Activated T-helper 1 cell treated with anti-CD3 and anti-CD28 coated beads, Interleukin-12 subunit alpha, Interleukin-12 subunit beta, Interleukin-2, Interleukin-4 antibody, amounts not matched to agents 30 ng/mL and 10 ng/mL and 1 ng/mL, durations not matched to agents 14 hours and 24 hours and 36 hours (primary cell): Measurements from ENCODE around the gene CASP3. TPM values are rescaled to one million over a fixed set of nuclear protein-coding genes. Genes with fewer than 3 reads are reported as not detected.
"Not testable (repeated sequence)": the region's sequence is repeated elsewhere in the genome, so short reads cannot be mapped to it uniquely, and the experiment has no call there.

Experiments
- DNase-seq: peaks from one replicate; pipeline ENCODE4 v3.0.0; 2021; ENCODE audit warnings: low spot score
- H3K27ac Mint-ChIP-seq: one replicate; pipeline ENCODE4 v1.8.0; 2021; ENCODE audit warnings: mild to moderate bottlenecking, mixed read lengths
- H3K27me3 Mint-ChIP-seq: one replicate; pipeline ENCODE4 v1.8.0; 2022; ENCODE audit warnings: mild to moderate bottlenecking, moderate library complexity, mixed read lengths; ENCODE audit not compliant: insufficient read depth
- H3K36me3 Mint-ChIP-seq: one replicate; pipeline ENCODE4 v1.8.0; 2021; ENCODE audit warnings: low read depth, mixed read lengths
- H3K4me1 Mint-ChIP-seq: one replicate; pipeline ENCODE4 v1.8.0; 2021; ENCODE audit warnings: low read depth, mixed read lengths
- H3K4me3 Mint-ChIP-seq: one replicate; pipeline ENCODE4 v1.8.0; 2021; ENCODE audit warnings: mild to moderate bottlenecking, moderate library complexity, mixed read lengths
- H3K9me3 Mint-ChIP-seq: one replicate; pipeline ENCODE4 v1.8.0; 2021; ENCODE audit warnings: mixed read lengths
- intact Hi-C: fragments of 100-400 bp; cut with micrococcal nuclease; formaldehyde crosslinking; loops from one replicate; pipeline ENCODE4 v1.15.1; 2024
- total RNA-seq: library from RNA; stranded (reverse); gene quantifications from 2 replicates; pipeline ENCODE4 v1.2.3, GENCODE V29; 2022

The CASP3 gene
- total RNA-seq, 1 donor from 2014 or later: 116 TPM

- intact Hi-C loops: no loop called here
- Mint-ChIP-seq H3K4me1 (no peaks in the 10 kb centered on the region), H3K9me3 (peaks cover 21% of the 10 kb centered on the region), H3K36me3 (peaks cover 25% of the 10 kb centered on the region), H3K4me3 (no peak overlapping the region), H3K27me3 (no peaks in the 10 kb centered on the region), H3K27ac (no peak overlapping the region)
- DNase-seq: no peak
Observed at GRCh38 chr4:184617600-184618196, 31.5 kb downstream of the CASP3 start.

GRCh38 chr4:184616633-184617551 is 32.4 kb downstream of the CASP3 start:
- Mint-ChIP-seq H3K4me1 (no peaks in the 10 kb centered on the region), H3K27me3 (no peaks in the 10 kb centered on the region), H3K4me3 (no peak overlapping the region), H3K9me3 (peaks cover 21% of the 10 kb centered on the region), H3K36me3 (peaks cover 19% of the 10 kb centered on the region), H3K27ac (no peak overlapping the region)
- intact Hi-C loops: no loop called here
- DNase-seq: no peak

GRCh38 chr4:184616168-184616567 is 33.1 kb downstream of the CASP3 start:
- intact Hi-C loops, H3K27ac Mint-ChIP-seq: not testable (repeated sequence)

GRCh38 chr4:184614509-184614908 is 34.7 kb downstream of the CASP3 start:
- Mint-ChIP-seq H3K36me3 (peaks cover 10% of the 10 kb centered on the region), H3K27me3 (no peaks in the 10 kb centered on the region), H3K27ac (no peak overlapping the region), H3K9me3 (peaks cover 21% of the 10 kb centered on the region), H3K4me1 (no peaks in the 10 kb centered on the region), H3K4me3 (no peak overlapping the region)
- intact Hi-C loops: no loop called here
- no peak for DNase-seq

More at GRCh38 chr4:184616168-184616567, 33.1 kb downstream of the CASP3 start:
- DNase-seq, H3K4me3 Mint-ChIP-seq, H3K27me3 Mint-ChIP-seq, H3K4me1 Mint-ChIP-seq: not testable (repeated sequence)
- Mint-ChIP-seq H3K9me3 (peaks cover 21% of the 10 kb centered on the region), H3K36me3 (peaks cover 15% of the 10 kb centered on the region)

GRCh38 chr4:184613405-184613804 is 35.8 kb downstream of the CASP3 start:
- peaks cover 8% of the 10 kb centered on the region for H3K36me3 Mint-ChIP-seq
- peaks cover 21% of the 10 kb centered on the region for H3K9me3 Mint-ChIP-seq
- H3K27ac Mint-ChIP-seq: no peak overlapping the region
- no peaks in the 10 kb centered on the region for H3K27me3 Mint-ChIP-seq
- intact Hi-C loops: no loop called here
- no peaks in the 10 kb centered on the region for H3K4me1 Mint-ChIP-seq
- no peak overlapping the region for H3K4me3 Mint-ChIP-seq
- DNase-seq: no peak

GRCh38 chr4:184612074-184612473 is 37.2 kb downstream of the CASP3 start:
- H3K9me3 Mint-ChIP-seq: peaks cover 21% of the 10 kb centered on the region
- H3K4me1 Mint-ChIP-seq: no peaks in the 10 kb centered on the region
- peaks cover 8% of the 10 kb centered on the region for H3K36me3 Mint-ChIP-seq
- intact Hi-C loops: no loop called here
- no peak for DNase-seq
- no peak overlapping the region for H3K27ac Mint-ChIP-seq
- H3K4me3 Mint-ChIP-seq: no peak overlapping the region
- H3K27me3 Mint-ChIP-seq: no peaks in the 10 kb centered on the region

- intact Hi-C loops, H3K27ac Mint-ChIP-seq, H3K4me3 Mint-ChIP-seq, H3K4me1 Mint-ChIP-seq, H3K36me3 Mint-ChIP-seq, DNase-seq: not testable (repeated sequence)
- Mint-ChIP-seq H3K27me3 (peaks cover 25% of the 10 kb centered on the region), H3K9me3 (peaks cover 37% of the 10 kb centered on the region)
Observed at GRCh38 chr4:184607429-184607828, 41.8 kb downstream of the CASP3 start.

- H3K27ac Mint-ChIP-seq, intact Hi-C loops, H3K36me3 Mint-ChIP-seq, H3K4me3 Mint-ChIP-seq, H3K4me1 Mint-ChIP-seq, DNase-seq: not testable (repeated sequence)
- Mint-ChIP-seq H3K27me3 (peaks cover 28% of the 10 kb centered on the region), H3K9me3 (peaks cover 41% of the 10 kb centered on the region)
Observed at GRCh38 chr4:184602857-184603256, 46.4 kb downstream of the CASP3 start.

GRCh38 chr4:184600982-184601381 is 48.3 kb downstream of the CASP3 start:
- H3K27ac Mint-ChIP-seq, H3K4me1 Mint-ChIP-seq, H3K36me3 Mint-ChIP-seq, intact Hi-C loops, DNase-seq: not testable (repeated sequence)
- H3K4me3 Mint-ChIP-seq: peak overlapping the region; percentile 38
- H3K27me3 Mint-ChIP-seq: peaks cover 22% of the 10 kb centered on the region
- H3K9me3 Mint-ChIP-seq: peaks cover 33% of the 10 kb centered on the region

GRCh38 chr4:184599492-184600135 is 49.6 kb downstream of the CASP3 start:
- intact Hi-C loops: loop anchor here (2.0 kb wide), 1 partner anchor 15 kb away; no protein-coding TSS in a partner anchor
- H3K4me1 Mint-ChIP-seq: peaks cover 10% of the 10 kb centered on the region
- peaks cover 21% of the 10 kb centered on the region for H3K9me3 Mint-ChIP-seq
- no peak overlapping the region for H3K27ac Mint-ChIP-seq
- DNase-seq: no peak
- no peaks in the 10 kb centered on the region for H3K36me3 Mint-ChIP-seq
- no peak overlapping the region for H3K4me3 Mint-ChIP-seq
- peaks cover 9% of the 10 kb centered on the region for H3K27me3 Mint-ChIP-seq

GRCh38 chr4:184598753-184599491 is 50.3 kb downstream of the CASP3 start:
- Mint-ChIP-seq H3K27me3 (peaks cover 7% of the 10 kb centered on the region), H3K9me3 (peaks cover 18% of the 10 kb centered on the region), H3K27ac (no peak overlapping the region)

GRCh38 chr4:184596617-184597185 is 52.5 kb downstream of the CASP3 start:
- no peak overlapping the region for H3K4me3 Mint-ChIP-seq
- peaks cover under 1% of the 10 kb centered on the region for H3K9me3 Mint-ChIP-seq
- H3K36me3 Mint-ChIP-seq: no peaks in the 10 kb centered on the region
- intact Hi-C loops: no loop called here
- H3K27me3 Mint-ChIP-seq: peaks cover 2% of the 10 kb centered on the region
- H3K27ac Mint-ChIP-seq: no peak overlapping the region
- peaks cover 10% of the 10 kb centered on the region for H3K4me1 Mint-ChIP-seq
- no peak for DNase-seq

More at GRCh38 chr4:184598753-184599491, 50.3 kb downstream of the CASP3 start:
- DNase-seq: no peak
- Mint-ChIP-seq H3K4me1 (peaks cover 10% of the 10 kb centered on the region), H3K36me3 (no peaks in the 10 kb centered on the region), H3K4me3 (no peak overlapping the region)
- intact Hi-C loops: loop anchor here (2.0 kb wide), 1 partner anchor 14 kb away; no protein-coding TSS in a partner anchor
